HepG2 (cell line): ENCODE results near the gene ANO3. TPM values are rescaled to one million over a fixed set of nuclear protein-coding genes. Genes with fewer than 3 reads are reported as not detected.

ENCODE experiments used
- MIER2 ChIP-seq: IDR thresholded peaks from 2 replicates; pipeline ENCODE4 v1.6.1; 2016; ENCODE audit warnings: missing biosample characterization, missing genetic modification reagents
- NAIF1 ChIP-seq: sonication (generic); formaldehyde crosslinking; IDR thresholded peaks from 2 replicates; pipeline ENCODE4 v1.5.0; 2020; ENCODE audit warnings: mild to moderate bottlenecking, missing genetic modification reagents, borderline replicate concordance
- NR2F1 ChIP-seq, 2 experiments: fragments of 450-650 bp in 1 of 2; formaldehyde crosslinking in 1 of 2; IDR thresholded peaks; 2 replicates each; pipeline versions ENCODE4 v1.5.0 to v1.6.1; 2016 to 2020; ENCODE audit warnings: mild to moderate bottlenecking in 1 of 2, missing compliant biosample characterization in 1 of 2, missing genetic modification reagents in 1 of 2, moderate library complexity in 1 of 2
- SCMH1 ChIP-seq: sonication (generic); formaldehyde crosslinking; IDR thresholded peaks from 2 replicates; pipeline ENCODE4 v1.9.0; 2021; ENCODE audit warnings: missing genetic modification reagents, mild to moderate bottlenecking, borderline replicate concordance
- SMAD3 ChIP-seq: sonication (generic); formaldehyde crosslinking; IDR thresholded peaks from 2 replicates; pipeline ENCODE4 v1.4.0; 2020; ENCODE audit warnings: missing genetic modification reagents
- SYNCRIP ChIP-seq: fragments of 200-400 bp; formaldehyde crosslinking; IDR thresholded peaks from 2 replicates; pipeline ENCODE4 v1.6.1; 2018; ENCODE audit warnings: mild to moderate bottlenecking, low read depth, low read length; ENCODE audit not compliant: insufficient read depth
- ZNF280B ChIP-seq: sonication (generic); formaldehyde crosslinking; IDR thresholded peaks from 2 replicates; pipeline ENCODE4 v1.5.0; 2020; ENCODE audit warnings: missing genetic modification reagents, mild to moderate bottlenecking, borderline replicate concordance
- ZNF503 ChIP-seq: sonication (generic); formaldehyde crosslinking; IDR thresholded peaks from 2 replicates; pipeline ENCODE4 v1.4.0; 2020; ENCODE audit warnings: missing genetic modification reagents
- ZNF510 ChIP-seq: sonication (generic); formaldehyde crosslinking; IDR thresholded peaks from 2 replicates; pipeline ENCODE4 v1.4.0; 2020; ENCODE audit warnings: low read depth, mild to moderate bottlenecking, missing genetic modification reagents
- ZNF644 ChIP-seq: IDR thresholded peaks from 2 replicates; pipeline ENCODE4 v1.6.1; 2016; ENCODE audit warnings: low read depth
- ZNF770 ChIP-seq: sonication (generic); formaldehyde crosslinking; IDR thresholded peaks from 2 replicates; pipeline ENCODE4 v1.5.0; 2020; ENCODE audit warnings: mild to moderate bottlenecking, missing genetic modification reagents
- ZNF800 ChIP-seq: sonication (generic); formaldehyde crosslinking; IDR thresholded peaks from 2 replicates; pipeline ENCODE4 v1.4.0; 2020; ENCODE audit warnings: missing genetic modification reagents
- polyA plus RNA-seq, 8 experiments: library from polyadenylated mRNA; depleted of rRNA in 3 of 8; stranded (reverse) in 7 of 8; unstranded in 1 of 8; fragments of >200 nt; fragmentation: Illumina TruSeq in 4 of 8; extraction: Trizol in 4 of 8; gene quantifications; 2 replicates each; pipeline versions ENCODE4 v1.2.1 to v1.2.3, GENCODE V29; 2011 to 2016; ENCODE audit warnings: low read depth in 4 of 8, missing spikeins in 1 of 8, mixed read lengths in 1 of 8; ENCODE audit not compliant: insufficient read depth in 1 of 8
- total RNA-seq, 5 experiments: library from RNA; depleted of rRNA; stranded (reverse); fragments of >200 nt; fragmentation: Illumina TruSeq; extraction: Trizol; gene quantifications; 2 replicates each; pipeline ENCODE4 v1.2.3, GENCODE V29; 2016; ENCODE audit warnings: low read depth in 1 of 5

Gene ANO3
- total and polyA plus RNA-seq, 2 of the 13 experiments (the other 11 are each of a cell fraction or from before 2014, with no cell fraction given): 0.17 to 0.44 TPM

- no peak for TF ChIP-seq ZNF503 (CRISPR knock-in tag)
- no peak for TF ChIP-seq ZNF510 (CRISPR knock-in tag)
- no peak for TF ChIP-seq SYNCRIP
- TF ChIP-seq ZNF280B (CRISPR knock-in tag): no peak
- no peak for TF ChIP-seq NR2F1 (CRISPR knock-in tag; IDR thresholded peaks at IDR 0.05)
- no peak for TF ChIP-seq MIER2 (CRISPR knock-in tag)
- no peak for TF ChIP-seq SMAD3 (CRISPR knock-in tag)
- TF ChIP-seq SCMH1: no peak
- no peak for TF ChIP-seq ZNF800 (CRISPR knock-in tag)
- no peak for TF ChIP-seq NAIF1 (CRISPR knock-in tag)
- no peak for TF ChIP-seq ZNF770 (CRISPR knock-in tag)
- TF ChIP-seq ZNF644 (CRISPR knock-in tag): no peak
Measured at GRCh38 chr11:26412955-26413354, 81.0 kb downstream of the ANO3 start (continued).
